Caco-2 (cell line): Measurements from ENCODE around the gene DLD. TPM values are rescaled to one million over a fixed set of nuclear protein-coding genes. Genes with fewer than 3 reads are reported as not detected.

Experiments used
- BruUV-seq: library from RNA; stranded (reverse); fragments of 400-500 nt; replicated peaks from 2 replicates; lab custom pipeline; 2021; lab: Mats Ljungman, UMichigan
- CTCF ChIA-PET: fragments of 300-600 bp; sonication (Branson Sonifier 250); formaldehyde crosslinking; loops from one replicate; lab custom pipeline; 2022; ENCODE audit warnings: antibody characterized with exemption; lab: Charles Lee
- POLR2A ChIA-PET: fragments of 300-600 bp; sonication (Branson Sonifier 250); formaldehyde crosslinking; loops from one replicate; lab custom pipeline; 2022; ENCODE audit warnings: antibody characterized with exemption; lab: Charles Lee
- DNase-seq, 2 experiments: peaks; one replicate each; pipeline versions ENCODE4 v3.0.0 to v3.0.0-alpha.2; 2020 to 2022
- H3K27me3 ChIP-seq: replicated peaks from 2 replicates; pipeline ENCODE4 v1.6.0; 2011; ENCODE audit warnings: low read length; ENCODE audit not compliant: control insufficient read depth, insufficient read depth
- H3K36me3 ChIP-seq: 2 replicates; pipeline ENCODE4 v1.5.1; 2011; ENCODE audit warnings: low read length; ENCODE audit not compliant: control insufficient read depth, insufficient read depth
- H3K4me1 ChIP-seq: fragments of 250-450 bp; sonication (Bioruptor Pico); 2 replicates; pipeline ENCODE4 v1.5.1; 2020; ENCODE audit warnings: mild to moderate bottlenecking
- H3K4me3 ChIP-seq: 2 replicates; pipeline ENCODE4 v1.5.1; 2011; ENCODE audit warnings: low read depth, mild to moderate bottlenecking, control low read depth, low read length
- H3K9me3 ChIP-seq: fragments of 250-450 bp; sonication (Bioruptor Pico); 2 replicates; pipeline ENCODE4 v1.5.1; 2020; ENCODE audit warnings: mild to moderate bottlenecking, moderate library complexity
- H3K27ac Mint-ChIP-seq: one replicate; pipeline ENCODE4 v1.8.0; 2022; ENCODE audit warnings: mixed read lengths; ENCODE audit not compliant: unreplicated experiment
- H3K27me3 Mint-ChIP-seq: one replicate; pipeline ENCODE4 v1.8.0; 2022; ENCODE audit warnings: mixed read lengths; ENCODE audit not compliant: insufficient read depth, unreplicated experiment
- H3K36me3 Mint-ChIP-seq: one replicate; pipeline ENCODE4 v1.8.0; 2022; ENCODE audit warnings: mild to moderate bottlenecking, mixed read lengths; ENCODE audit not compliant: insufficient read depth, unreplicated experiment
- H3K4me1 Mint-ChIP-seq: one replicate; pipeline ENCODE4 v1.8.0; 2022; ENCODE audit warnings: low read depth, mixed read lengths; ENCODE audit not compliant: unreplicated experiment
- H3K4me3 Mint-ChIP-seq: one replicate; pipeline ENCODE4 v1.8.0; 2022; ENCODE audit warnings: mild to moderate bottlenecking, moderate library complexity, mixed read lengths; ENCODE audit not compliant: unreplicated experiment
- H3K9me3 Mint-ChIP-seq: one replicate; pipeline ENCODE4 v1.8.0; 2022; ENCODE audit warnings: mixed read lengths; ENCODE audit not compliant: unreplicated experiment
- intact Hi-C: fragments of 100-400 bp; cut with micrococcal nuclease; formaldehyde crosslinking; loops from one replicate; pipeline ENCODE4 v1.10.0; 2022; ENCODE audit not compliant: unreplicated experiment
- total RNA-seq: library from RNA; stranded (reverse); gene quantifications from 2 replicates; pipeline ENCODE4 v1.2.3, GENCODE V29; 2022
- TF ChIP-seq, protein P1 (sequence below), 2 experiments: fragments of 200-600 bp in 1 of 2; IDR thresholded peaks; 1 replicate in 1 of 2; 2 replicates in 1 of 2; pipeline versions ENCODE4 v1.5.1 to v1.8.0; 2011 to 2022; ENCODE audit warnings: antibody characterized with exemption in 1 of 2, control low read depth in 1 of 2, inconsistent platforms in 1 of 2, low read depth in 1 of 2, low read length in 1 of 2, mild to moderate bottlenecking in 1 of 2, moderate library complexity in 1 of 2; ENCODE audit not compliant: insufficient read depth in 1 of 2, severe bottlenecking in 1 of 2, unreplicated experiment in 1 of 2

The DLD gene
- total RNA-seq, 1 experiment from 2014 or later, result 141 TPM

DNA sequence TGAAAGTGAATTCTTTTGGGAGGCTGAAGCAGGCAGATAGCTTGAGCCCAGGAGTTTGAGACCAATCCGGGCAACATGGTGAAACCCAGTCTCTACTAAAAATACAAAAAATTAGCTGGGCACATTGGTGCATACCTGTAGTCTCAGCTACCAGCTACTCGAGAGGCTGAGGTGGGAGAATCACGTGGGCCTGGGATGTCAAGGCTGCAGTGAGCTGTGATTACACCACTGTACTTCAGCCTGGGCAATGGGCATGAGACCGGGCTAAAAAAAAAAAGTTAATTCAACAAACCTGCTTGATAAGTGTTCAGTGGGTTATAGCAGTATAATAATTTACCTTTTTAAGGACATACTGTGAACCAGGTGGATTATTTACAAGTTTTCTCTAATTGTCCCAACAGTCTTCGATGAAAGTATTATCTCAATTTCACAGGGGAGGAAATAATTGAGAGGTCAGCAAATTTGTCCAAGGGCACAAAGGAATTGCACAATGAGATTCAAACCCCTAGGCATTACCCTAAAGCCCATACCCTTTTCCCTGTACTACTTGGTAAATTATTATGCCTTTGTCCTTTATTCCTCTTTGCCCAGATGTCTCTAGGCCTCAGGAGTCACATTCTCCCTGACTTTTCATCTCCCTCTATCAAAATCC is 13.1 kb upstream of the DLD start:
- POLR2A ChIA-PET, result no interaction called here
- CTCF ChIA-PET, result interaction anchor here (0.9 to 2.7 kb wide), 4 partner anchors 134 to 268 kb away, joined by 3 to 39 read pairs (median 4); partner anchors contain the start of gene CBLL1
- H3K36me3 ChIP-seq, result no peaks in the 10 kb centered on the region
- Mint-ChIP-seq H3K27ac (no peak overlapping the region), H3K9me3 (no peaks in the 10 kb centered on the region), H3K36me3 (no peaks in the 10 kb centered on the region), H3K27me3 (peaks cover 2% of the 10 kb centered on the region), H3K4me1 (peaks cover 19% of the 10 kb centered on the region), H3K4me3 (no peak overlapping the region)
- H3K4me3 ChIP-seq, result no peak overlapping the region
- no peaks in the 10 kb centered on the region for H3K9me3 ChIP-seq
- no peaks in the 10 kb centered on the region for H3K4me1 ChIP-seq
- intact Hi-C loops, result loop anchor here (5.0 to 10.0 kb wide), 2 partner anchors 269 to 733 kb away; no protein-coding TSS in a partner anchor
- no peaks in the 10 kb centered on the region for H3K27me3 ChIP-seq
- no TSS peak for BruUV-seq
- TF ChIP-seq, protein P1, sequence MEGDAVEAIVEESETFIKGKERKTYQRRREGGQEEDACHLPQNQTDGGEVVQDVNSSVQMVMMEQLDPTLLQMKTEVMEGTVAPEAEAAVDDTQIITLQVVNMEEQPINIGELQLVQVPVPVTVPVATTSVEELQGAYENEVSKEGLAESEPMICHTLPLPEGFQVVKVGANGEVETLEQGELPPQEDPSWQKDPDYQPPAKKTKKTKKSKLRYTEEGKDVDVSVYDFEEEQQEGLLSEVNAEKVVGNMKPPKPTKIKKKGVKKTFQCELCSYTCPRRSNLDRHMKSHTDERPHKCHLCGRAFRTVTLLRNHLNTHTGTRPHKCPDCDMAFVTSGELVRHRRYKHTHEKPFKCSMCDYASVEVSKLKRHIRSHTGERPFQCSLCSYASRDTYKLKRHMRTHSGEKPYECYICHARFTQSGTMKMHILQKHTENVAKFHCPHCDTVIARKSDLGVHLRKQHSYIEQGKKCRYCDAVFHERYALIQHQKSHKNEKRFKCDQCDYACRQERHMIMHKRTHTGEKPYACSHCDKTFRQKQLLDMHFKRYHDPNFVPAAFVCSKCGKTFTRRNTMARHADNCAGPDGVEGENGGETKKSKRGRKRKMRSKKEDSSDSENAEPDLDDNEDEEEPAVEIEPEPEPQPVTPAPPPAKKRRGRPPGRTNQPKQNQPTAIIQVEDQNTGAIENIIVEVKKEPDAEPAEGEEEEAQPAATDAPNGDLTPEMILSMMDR (IDR thresholded peaks at IDR 0.05; ENCODE audit: insufficient read depth in 1 of 2, low read depth in 1 of 2, low read length in 1 of 2, severe bottlenecking in 1 of 2, unreplicated experiment in 1 of 2), result no peak
- DNase-seq, result no peak

DNA sequence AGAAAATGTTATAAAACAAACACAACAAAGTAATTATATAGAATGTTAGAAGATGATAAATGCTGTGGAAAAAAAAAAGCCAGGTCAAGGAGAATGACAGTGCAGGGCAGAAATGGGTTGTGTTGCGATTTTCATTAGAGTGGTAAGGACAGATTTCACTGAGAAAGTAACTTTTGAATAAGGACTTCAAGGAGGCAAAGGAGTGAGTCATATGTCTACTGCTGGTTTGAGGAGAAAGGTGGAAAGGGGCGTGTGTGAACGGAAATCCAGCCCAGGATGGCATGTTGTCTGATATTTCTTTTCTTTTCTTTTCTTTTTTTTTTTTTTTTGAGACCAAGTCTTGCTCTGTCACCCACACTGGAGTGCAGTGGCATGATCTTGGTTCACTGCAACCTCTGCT is 12.3 kb upstream of the DLD start:
- Mint-ChIP-seq H3K36me3 (no peaks in the 10 kb centered on the region), H3K4me3 (no peak overlapping the region), H3K27ac (no peak overlapping the region), H3K4me1 (peaks cover 20% of the 10 kb centered on the region), H3K27me3 (peaks cover 2% of the 10 kb centered on the region), H3K9me3 (no peaks in the 10 kb centered on the region)
- Histone ChIP-seq H3K9me3 (no peaks in the 10 kb centered on the region), H3K4me1 (no peaks in the 10 kb centered on the region), H3K27me3 (no peaks in the 10 kb centered on the region), H3K4me3 (no peak overlapping the region), H3K36me3 (no peaks in the 10 kb centered on the region)
- TF ChIP-seq, protein P1 (IDR thresholded peaks at IDR 0.05; ENCODE audit: insufficient read depth in 1 of 2, low read depth in 1 of 2, low read length in 1 of 2, severe bottlenecking in 1 of 2, unreplicated experiment in 1 of 2), result no peak
- no TSS peak for BruUV-seq
- intact Hi-C loops, result loop anchor here (1.0 to 10.0 kb wide), 5 partner anchors 135 to 734 kb away; no protein-coding TSS in a partner anchor
- POLR2A ChIA-PET, result interaction anchor here (1.3 kb wide), 1 partner anchor 298 kb away, joined by 3 read pairs; no protein-coding TSS in a partner anchor
- DNase-seq, result no peak
- CTCF ChIA-PET, result interaction anchor here (0.6 to 2.7 kb wide), 11 partner anchors 8 to 415 kb away, joined by 3 to 39 read pairs (median 3); partner anchors contain the start of genes CBLL1, DLD and SLC26A4

DNA sequence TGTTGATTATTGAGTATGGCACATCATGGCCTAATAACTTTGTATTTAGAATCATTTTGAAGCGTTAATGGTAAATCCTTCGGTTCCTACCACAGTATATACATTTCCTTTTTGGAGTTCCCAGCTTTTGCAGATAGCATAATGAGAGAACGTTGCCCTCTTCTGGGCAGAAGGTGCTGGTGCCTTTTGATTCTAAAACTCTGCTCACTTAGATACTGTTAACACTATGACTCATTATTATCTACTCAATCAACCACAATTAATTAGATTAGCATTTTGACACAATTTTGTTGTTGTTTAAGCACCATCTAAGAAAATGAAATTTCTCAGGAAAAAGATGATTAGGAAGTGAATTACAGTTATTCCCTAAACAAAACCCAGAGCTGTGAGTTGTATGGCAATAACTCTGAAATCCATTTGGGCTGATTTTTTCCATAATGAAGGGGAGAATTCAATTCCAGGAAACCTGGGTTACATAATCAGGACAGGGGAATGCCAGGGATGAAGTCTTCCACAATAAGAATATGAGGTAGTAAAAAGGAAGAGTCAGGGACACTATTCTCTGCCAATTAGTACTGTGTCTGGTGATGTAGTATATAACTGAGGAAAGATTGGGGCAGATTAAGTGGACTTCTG is 11.5 kb upstream of the DLD start:
- H3K36me3 ChIP-seq, result no peaks in the 10 kb centered on the region
- H3K9me3 ChIP-seq, result no peaks in the 10 kb centered on the region
- CTCF ChIA-PET, result interaction anchor here (0.6 to 2.7 kb wide), 13 partner anchors 9 to 417 kb away, joined by 3 to 39 read pairs (median 3); partner anchors contain the start of genes CBLL1, DLD and SLC26A4
- POLR2A ChIA-PET, result interaction anchor here (0.6 to 1.3 kb wide), 2 partner anchors 136 to 299 kb away, joined by 3 read pairs; no protein-coding TSS in a partner anchor
- BruUV-seq, result no TSS peak
- H3K36me3 Mint-ChIP-seq, result no peaks in the 10 kb centered on the region
- no peak overlapping the region for H3K4me3 ChIP-seq
- no peaks in the 10 kb centered on the region for H3K4me1 ChIP-seq
- no peak overlapping the region for H3K27ac Mint-ChIP-seq
- peaks cover 20% of the 10 kb centered on the region for H3K4me1 Mint-ChIP-seq
- DNase-seq, result peak in 1 of 2 experiments; percentile 52
- TF ChIP-seq, protein P1 (IDR thresholded peaks at IDR 0.05; ENCODE audit: insufficient read depth in 1 of 2, low read depth in 1 of 2, low read length in 1 of 2, severe bottlenecking in 1 of 2, unreplicated experiment in 1 of 2), result peak; percentile 68 to 87
- H3K27me3 ChIP-seq, result no peaks in the 10 kb centered on the region
- peaks cover 2% of the 10 kb centered on the region for H3K27me3 Mint-ChIP-seq
- no peak overlapping the region for H3K4me3 Mint-ChIP-seq
- intact Hi-C loops, result loop anchor here (1.0 to 10.0 kb wide), 5 partner anchors 136 to 735 kb away; no protein-coding TSS in a partner anchor
- no peaks in the 10 kb centered on the region for H3K9me3 Mint-ChIP-seq
